ENCODE measurements around the gene THNSL1. TPM values are rescaled to one million over a fixed set of nuclear protein-coding genes. Genes with fewer than 3 reads are reported as not detected.

The THNSL1 gene
- total RNA-seq, 4 donors from 2014 or later: 1.1 to 3.3 (median 1.9) TPM

DNA sequence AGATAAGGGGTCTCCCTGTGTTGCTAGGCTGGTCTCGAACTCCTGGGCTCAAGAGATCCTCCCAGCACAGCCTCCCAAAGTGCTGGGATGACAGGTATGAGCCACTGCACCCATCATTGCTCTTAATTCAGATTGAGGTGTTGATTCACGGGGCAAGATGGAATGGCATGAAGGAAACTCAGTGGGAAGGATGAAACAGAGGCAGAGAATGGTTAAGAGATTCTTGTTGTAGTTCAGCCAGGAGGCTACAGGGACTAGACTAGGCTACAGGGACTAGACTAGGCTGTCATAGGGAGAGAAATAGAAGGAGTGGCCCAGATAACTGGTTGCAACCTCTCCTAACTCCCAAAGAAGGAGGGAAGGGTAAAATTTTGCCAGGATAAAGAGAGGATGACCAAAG is 48.0 kb downstream of the THNSL1 start:
- no peak for DNase-seq
- no peaks in the 10 kb centered on the region for H3K27me3 ChIP-seq
- H3K9me3 ChIP-seq: no peaks in the 10 kb centered on the region
- H3K36me3 ChIP-seq: no peaks in the 10 kb centered on the region
- peaks cover 0 to 15% (median 0%) of the 10 kb centered on the region in 4 donors for H3K4me1 ChIP-seq
- H3K27ac ChIP-seq: no peak overlapping the region
- H3K4me3 ChIP-seq: no peak overlapping the region
- TF ChIP-seq POLR2A (IDR thresholded peaks at IDR 0.05): no peak
- TF ChIP-seq CTCF (IDR thresholded peaks at IDR 0.05): no peak

DNA sequence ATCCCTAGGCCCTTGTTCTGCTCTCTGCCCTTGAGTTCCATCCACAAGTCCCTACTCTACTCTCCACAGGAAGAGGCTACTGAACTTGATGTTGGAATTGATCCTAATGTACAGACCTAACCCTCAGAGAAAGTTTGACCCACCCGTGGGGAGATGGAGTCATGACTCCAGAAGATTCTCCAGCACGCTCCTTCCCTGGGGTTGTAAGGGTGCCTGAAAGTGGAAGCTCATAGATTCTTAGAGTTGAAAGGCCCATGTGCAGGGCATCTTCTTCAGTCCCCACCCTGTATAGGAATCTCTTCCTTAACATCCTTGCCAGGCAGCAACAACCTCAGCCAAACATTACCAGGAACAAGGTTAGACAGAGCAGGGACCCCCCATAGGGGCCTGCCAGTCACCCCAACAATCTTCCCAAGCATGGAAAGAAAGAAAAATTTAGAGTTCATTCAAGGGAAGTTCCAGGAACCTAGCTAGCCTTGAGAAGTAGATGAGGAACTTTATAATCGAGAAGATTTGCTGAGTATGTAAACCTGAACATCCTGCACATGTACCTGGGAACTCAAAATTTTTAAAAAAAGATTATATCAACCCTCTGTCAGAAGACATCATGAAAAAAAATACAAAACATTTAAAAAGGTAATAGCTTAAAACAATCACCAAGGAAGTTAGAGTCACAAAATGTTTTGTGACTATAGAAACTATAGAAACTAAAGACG is 49.5 kb downstream of the THNSL1 start:
- no peaks in the 10 kb centered on the region for H3K36me3 ChIP-seq
- no peak overlapping the region for H3K4me3 ChIP-seq
- TF ChIP-seq CTCF (IDR thresholded peaks at IDR 0.05) (no peak), POLR2A (IDR thresholded peaks at IDR 0.05) (no peak)
- H3K9me3 ChIP-seq: no peaks in the 10 kb centered on the region
- H3K4me1 ChIP-seq: peaks cover 0 to 3% (median 0%) of the 10 kb centered on the region in 4 donors
- H3K27me3 ChIP-seq: no peaks in the 10 kb centered on the region
- no peak overlapping the region for H3K27ac ChIP-seq
- no peak for DNase-seq

DNA sequence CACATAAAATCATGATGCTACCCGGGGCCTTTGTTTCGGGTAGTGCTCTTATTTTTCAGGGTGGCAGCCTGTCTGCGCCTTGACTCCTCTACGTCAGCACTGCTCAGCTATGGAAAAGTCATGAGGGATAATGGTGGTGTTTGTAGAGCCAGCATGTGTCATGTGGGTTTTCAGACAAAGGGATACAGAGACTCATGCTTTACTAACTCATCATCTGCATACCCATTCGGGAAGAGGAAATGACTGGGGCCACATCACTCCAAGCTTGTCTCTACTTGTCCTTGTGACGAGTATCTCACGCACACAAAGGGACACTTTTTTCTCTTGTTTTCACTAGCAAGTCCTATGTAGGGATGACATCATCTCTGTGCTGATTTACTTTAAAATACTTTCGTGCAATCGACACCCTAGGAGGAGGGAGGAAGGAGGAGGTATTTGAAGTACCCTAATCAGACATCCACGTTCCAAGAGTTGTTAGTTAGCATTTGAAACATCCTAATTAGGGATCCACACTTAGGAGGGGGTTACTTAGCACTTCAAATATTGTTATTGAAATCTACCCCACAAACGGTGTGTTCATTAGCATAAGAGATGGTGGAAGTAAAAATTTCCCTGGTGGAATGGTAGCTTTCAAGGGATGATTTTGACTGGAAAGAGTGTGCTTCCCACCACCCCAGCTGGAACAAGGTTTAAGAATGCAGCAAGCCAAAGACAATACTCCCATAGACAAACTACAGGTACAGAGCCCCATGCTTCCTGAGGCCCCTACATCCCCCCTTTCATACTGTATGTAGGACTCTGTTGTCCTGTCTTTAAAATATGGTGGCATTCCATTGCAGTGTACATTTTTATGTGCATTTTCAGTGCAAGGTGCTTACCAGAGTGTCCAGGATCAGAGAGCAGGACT is 52.0 kb downstream of the THNSL1 start:
- H3K9me3 ChIP-seq: no peaks in the 10 kb centered on the region
- DNase-seq: no peak
- H3K27ac ChIP-seq: no peak overlapping the region
- no peaks in the 10 kb centered on the region for H3K27me3 ChIP-seq
- no peaks in the 10 kb centered on the region for H3K36me3 ChIP-seq
- H3K4me3 ChIP-seq: no peak overlapping the region
- H3K4me1 ChIP-seq: no peaks in the 10 kb centered on the region
- TF ChIP-seq POLR2A (IDR thresholded peaks at IDR 0.05): no peak
- TF ChIP-seq CTCF (IDR thresholded peaks at IDR 0.05): no peak

- H3K4me3 ChIP-seq: no peak overlapping the region
- DNase-seq: no peak
- TF ChIP-seq CTCF (IDR thresholded peaks at IDR 0.05) (no peak), POLR2A (IDR thresholded peaks at IDR 0.05) (no peak)
- H3K4me1 ChIP-seq: no peaks in the 10 kb centered on the region
- H3K27me3 ChIP-seq: no peaks in the 10 kb centered on the region
- no peaks in the 10 kb centered on the region for H3K9me3 ChIP-seq
- no peak overlapping the region for H3K27ac ChIP-seq
- no peaks in the 10 kb centered on the region for H3K36me3 ChIP-seq
Observed at GRCh38 chr10:25071227-25071626, 54.8 kb downstream of the THNSL1 start.

DNA sequence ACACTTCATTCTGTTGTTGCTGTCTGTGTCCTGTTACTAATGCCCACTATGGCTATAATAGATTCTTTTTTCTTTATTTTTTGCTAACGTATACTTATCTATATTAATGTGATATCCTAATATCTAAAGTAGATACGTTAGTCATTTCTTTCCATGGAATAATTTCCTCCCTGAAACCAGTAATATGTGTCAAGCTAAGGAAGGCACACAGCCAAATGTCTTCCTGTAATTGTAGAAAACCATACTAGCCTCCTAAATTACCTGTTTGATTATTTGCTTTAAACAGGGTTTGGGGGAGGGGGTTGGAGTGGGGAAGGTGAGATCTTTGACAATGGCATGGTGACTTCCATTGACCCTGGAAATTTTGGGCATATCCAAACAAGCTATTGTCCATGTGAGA is 56.4 kb downstream of the THNSL1 start:
- Histone ChIP-seq H3K27me3 (no peaks in the 10 kb centered on the region), H3K36me3 (no peaks in the 10 kb centered on the region), H3K4me3 (no peak overlapping the region), H3K4me1 (no peaks in the 10 kb centered on the region), H3K9me3 (no peaks in the 10 kb centered on the region), H3K27ac (no peak overlapping the region)
- TF ChIP-seq POLR2A (IDR thresholded peaks at IDR 0.05): no peak
- no peak for TF ChIP-seq CTCF (IDR thresholded peaks at IDR 0.05)
- no peak for DNase-seq

Data from Peyer's patch (tissue), 4 donors.